Neural progenitor cell (in vitro differentiated cells): ENCODE measurements around the gene TSEN54. TPM values are rescaled to one million over a fixed set of nuclear protein-coding genes. Genes with fewer than 3 reads are reported as not detected.

Experiments used
- DNase-seq: peaks from one replicate; pipeline ENCODE4 v3.0.0-alpha.2; 2016; ENCODE audit warnings: low spot score
- H2AFZ ChIP-seq: fragments of 200-600 bp; sonication (generic); replicated peaks from 2 replicates; pipeline ENCODE4 v1.6.1; 2016; ENCODE audit warnings: antibody characterized with exemption
- H3F3A ChIP-seq: fragments of 200-600 bp; sonication (generic); 2 replicates; pipeline ENCODE4 v1.6.1; 2016; ENCODE audit warnings: antibody characterized with exemption, low read depth
- H3K27ac ChIP-seq: fragments of 200-600 bp; sonication (generic); 2 replicates; pipeline ENCODE4 v1.5.1; 2016; ENCODE audit warnings: mild to moderate bottlenecking
- H3K27me3 ChIP-seq: fragments of 200-600 bp; sonication (generic); 2 replicates; pipeline ENCODE4 v1.6.1; 2016; ENCODE audit warnings: mild to moderate bottlenecking, moderate library complexity
- H3K36me3 ChIP-seq: fragments of 200-600 bp; sonication (generic); 2 replicates; pipeline ENCODE4 v1.5.1; 2016
- H3K4me1 ChIP-seq: fragments of 200-600 bp; sonication (generic); 2 replicates; pipeline ENCODE4 v1.6.1; 2016; ENCODE audit warnings: mixed run types
- H3K4me2 ChIP-seq: fragments of 200-600 bp; sonication (generic); 2 replicates; pipeline ENCODE4 v1.6.1; 2016
- H3K4me3 ChIP-seq: fragments of 200-600 bp; sonication (generic); 2 replicates; pipeline ENCODE4 v1.5.1; 2016
- H3K79me2 ChIP-seq: fragments of 200-600 bp; sonication (generic); 2 replicates; pipeline ENCODE4 v1.6.1; 2016; ENCODE audit warnings: low read depth
- H3K9ac ChIP-seq: fragments of 200-600 bp; sonication (generic); 2 replicates; pipeline ENCODE4 v1.6.1; 2016
- H3K9me3 ChIP-seq: fragments of 200-600 bp; sonication (generic); 2 replicates; pipeline ENCODE4 v1.5.1; 2016; ENCODE audit warnings: low read depth
- H4K20me1 ChIP-seq: fragments of 200-600 bp; sonication (generic); 2 replicates; pipeline ENCODE4 v1.6.1; 2016; ENCODE audit warnings: low read depth
- H3K27ac Mint-ChIP-seq: 3 replicates; pipeline ENCODE4 v1.8.0; 2021; ENCODE audit warnings: mixed read lengths
- H3K27me3 Mint-ChIP-seq: 2 replicates; pipeline ENCODE4 v1.8.0; 2022; ENCODE audit warnings: low read depth, mild to moderate bottlenecking, inconsistent platforms, moderate library complexity, mixed read lengths; ENCODE audit not compliant: insufficient read depth
- H3K36me3 Mint-ChIP-seq: 3 replicates; pipeline ENCODE4 v1.8.0; 2021; ENCODE audit warnings: mixed read lengths
- H3K4me1 Mint-ChIP-seq: 3 replicates; pipeline ENCODE4 v1.8.0; 2021; ENCODE audit warnings: mixed read lengths
- H3K4me3 Mint-ChIP-seq: 3 replicates; pipeline ENCODE4 v1.8.0; 2021; ENCODE audit warnings: mild to moderate bottlenecking, moderate library complexity, mixed read lengths
- H3K9me3 Mint-ChIP-seq: 3 replicates; pipeline ENCODE4 v1.8.0; 2020; ENCODE audit warnings: mixed read lengths
- CTCF ChIP-seq: fragments of 200-600 bp; sonication (generic); IDR thresholded peaks from 2 replicates; pipeline ENCODE4 v1.5.1; 2017; ENCODE audit warnings: antibody characterized with exemption, mild to moderate bottlenecking
- EZH2 ChIP-seq: fragments of 200-600 bp; sonication (generic); IDR thresholded peaks from 2 replicates; pipeline ENCODE4 v1.6.1; 2017; ENCODE audit warnings: antibody characterized with exemption, mild to moderate bottlenecking, moderate library complexity
- EZH2phosphoT487 ChIP-seq: fragments of 200-600 bp; sonication (generic); IDR thresholded peaks from 2 replicates; pipeline ENCODE4 v1.6.1; 2017; ENCODE audit warnings: antibody characterized with exemption
- total RNA-seq: library from RNA; depleted of rRNA; stranded (reverse); fragments of >200 nt; gene quantifications from 2 replicates; pipeline ENCODE4 v1.2.3, GENCODE V29; 2015; ENCODE audit warnings: low replicate concordance

Gene TSEN54
- total RNA-seq, 1 donor from 2014 or later: 20.5 TPM

GRCh38 chr17:75501378-75502071 lies 14.8 kb upstream of the TSEN54 start:
- Histone ChIP-seq H3F3A (no peaks in the 10 kb centered on the region), H2AFZ (no peak overlapping the region), H3K9ac (no peak overlapping the region), H3K79me2 (no peaks in the 10 kb centered on the region), H3K4me2 (no peak overlapping the region), H4K20me1 (peaks cover 5% of the 10 kb centered on the region), H3K27me3 (no peaks in the 10 kb centered on the region), H3K4me1 (no peaks in the 10 kb centered on the region), H3K4me3 (no peak overlapping the region), H3K36me3 (no peaks in the 10 kb centered on the region), H3K9me3 (no peaks in the 10 kb centered on the region), H3K27ac (no peak overlapping the region)
- Mint-ChIP-seq H3K27me3 (no peaks in the 10 kb centered on the region), H3K36me3 (peaks cover 14% of the 10 kb centered on the region), H3K9me3 (no peaks in the 10 kb centered on the region), H3K27ac (no peak overlapping the region), H3K4me3 (no peak overlapping the region), H3K4me1 (no peaks in the 10 kb centered on the region)
- no peak for TF ChIP-seq CTCF
- no peak for TF ChIP-seq EZH2phosphoT487
- TF ChIP-seq EZH2: no peak
- no peak for DNase-seq

- no peak overlapping the region for H3K9ac ChIP-seq
- H3K27me3 ChIP-seq: no peaks in the 10 kb centered on the region
- H3K4me3 ChIP-seq: no peak overlapping the region
- H3K36me3 ChIP-seq: no peaks in the 10 kb centered on the region
- H4K20me1 ChIP-seq: peaks cover 5% of the 10 kb centered on the region
- H3K4me1 ChIP-seq: no peaks in the 10 kb centered on the region
- Mint-ChIP-seq H3K9me3 (no peaks in the 10 kb centered on the region), H3K36me3 (peaks cover 13% of the 10 kb centered on the region), H3K27me3 (peaks cover 2% of the 10 kb centered on the region), H3K27ac (no peak overlapping the region), H3K4me3 (no peak overlapping the region), H3K4me1 (no peaks in the 10 kb centered on the region)
- H3K79me2 ChIP-seq: no peaks in the 10 kb centered on the region
- DNase-seq: no peak
- H3K9me3 ChIP-seq: no peaks in the 10 kb centered on the region
- H2AFZ ChIP-seq: no peak overlapping the region
- H3F3A ChIP-seq: no peaks in the 10 kb centered on the region
- H3K27ac ChIP-seq: no peak overlapping the region
- no peak for TF ChIP-seq EZH2phosphoT487
- TF ChIP-seq EZH2: no peak
- TF ChIP-seq CTCF: no peak
- H3K4me2 ChIP-seq: no peak overlapping the region
Observed at GRCh38 chr17:75502072-75502720, 14.1 kb upstream of the TSEN54 start.

- no peaks in the 10 kb centered on the region for H3K9me3 ChIP-seq
- no peak overlapping the region for H2AFZ ChIP-seq
- H3K79me2 ChIP-seq: no peaks in the 10 kb centered on the region
- Mint-ChIP-seq H3K4me1 (no peaks in the 10 kb centered on the region), H3K27me3 (peaks cover 2% of the 10 kb centered on the region), H3K36me3 (peaks cover 10% of the 10 kb centered on the region), H3K4me3 (no peak overlapping the region), H3K9me3 (no peaks in the 10 kb centered on the region), H3K27ac (no peak overlapping the region)
- no peak overlapping the region for H3K4me2 ChIP-seq
- no peak for TF ChIP-seq EZH2phosphoT487
- H3K4me1 ChIP-seq: no peaks in the 10 kb centered on the region
- no peak overlapping the region for H3K27ac ChIP-seq
- no peak for DNase-seq
- H3K36me3 ChIP-seq: no peaks in the 10 kb centered on the region
- H3K4me3 ChIP-seq: no peak overlapping the region
- H3K9ac ChIP-seq: no peak overlapping the region
- peaks cover 5% of the 10 kb centered on the region for H4K20me1 ChIP-seq
- H3K27me3 ChIP-seq: no peaks in the 10 kb centered on the region
- H3F3A ChIP-seq: no peaks in the 10 kb centered on the region
Observed at GRCh38 chr17:75502721-75503329, 13.5 kb upstream of the TSEN54 start.
